ENCODE measurements around the gene THADA.

Gene THADA

GRCh38 chr2:43230351-43230885 is 365.4 kb downstream of the THADA start:
- in situ Hi-C loops (cut with MboI; ENCODE audit: low sequenced_read_pairs): loop anchor here (10.0 to 25.0 kb wide), 3 partner anchors 254 to 393 kb away; no protein-coding TSS in a partner anchor

GRCh38 chr2:43228756-43229659 is 366.8 kb downstream of the THADA start:
- in situ Hi-C loops (cut with MboI; ENCODE audit: low sequenced_read_pairs): loop anchor here (25.0 kb wide), 2 partner anchors 292 to 392 kb away; no protein-coding TSS in a partner anchor

GRCh38 chr2:43228321-43228751 is 367.5 kb downstream of the THADA start:
- in situ Hi-C loops (cut with MboI; ENCODE audit: low sequenced_read_pairs): loop anchor here (25.0 kb wide), 2 partner anchors 291 to 391 kb away; no protein-coding TSS in a partner anchor

GRCh38 chr2:43227830-43228281 is 368.0 kb downstream of the THADA start:
- in situ Hi-C loops (cut with MboI; ENCODE audit: low sequenced_read_pairs): loop anchor here (25.0 kb wide), 2 partner anchors 291 to 391 kb away; no protein-coding TSS in a partner anchor

GRCh38 chr2:43226955-43227829 is 368.6 kb downstream of the THADA start:
- in situ Hi-C loops (cut with MboI; ENCODE audit: low sequenced_read_pairs): loop anchor here (25.0 kb wide), 2 partner anchors 290 to 390 kb away; no protein-coding TSS in a partner anchor

GRCh38 chr2:43226558-43226954 is 369.3 kb downstream of the THADA start, which contains the start of gene ZFP36L2:
ZFP36L2 (minus strand) TSS chr2:43226606; CDS start chr2:43226315, 291 bp downstream.
- in situ Hi-C loops (cut with MboI; ENCODE audit: low sequenced_read_pairs): loop anchor here (25.0 kb wide), 2 partner anchors 289 to 389 kb away; no protein-coding TSS in a partner anchor

- in situ Hi-C loops (cut with MboI; ENCODE audit: low sequenced_read_pairs): loop anchor here (25.0 kb wide), 2 partner anchors 289 to 389 kb away; no protein-coding TSS in a partner anchor
Observed at GRCh38 chr2:43225788-43226557, 369.9 kb downstream of the THADA start.

- in situ Hi-C loops (cut with MboI; ENCODE audit: low sequenced_read_pairs): loop anchor here (25.0 kb wide), 2 partner anchors 288 to 388 kb away; no protein-coding TSS in a partner anchor
Observed at GRCh38 chr2:43225093-43225787, 370.6 kb downstream of the THADA start.

GRCh38 chr2:43224571-43225092 is 371.2 kb downstream of the THADA start:
- in situ Hi-C loops (cut with MboI; ENCODE audit: low sequenced_read_pairs): loop anchor here (25.0 kb wide), 2 partner anchors 287 to 387 kb away; no protein-coding TSS in a partner anchor

- in situ Hi-C loops (cut with MboI; ENCODE audit: low sequenced_read_pairs): no loop called here
Observed at GRCh38 chr2:43224131-43224570, 371.7 kb downstream of the THADA start.

GRCh38 chr2:43223521-43224001 is 372.3 kb downstream of the THADA start:
- in situ Hi-C loops (cut with MboI; ENCODE audit: low sequenced_read_pairs): no loop called here

- in situ Hi-C loops (cut with MboI; ENCODE audit: low sequenced_read_pairs): no loop called here
Observed at GRCh38 chr2:43222475-43223309, 373.1 kb downstream of the THADA start.

- in situ Hi-C loops (cut with MboI; ENCODE audit: low sequenced_read_pairs): no loop called here
Observed at GRCh38 chr2:43221763-43222474, 373.9 kb downstream of the THADA start.

GRCh38 chr2:43221124-43221762 is 374.6 kb downstream of the THADA start:
- in situ Hi-C loops (cut with MboI; ENCODE audit: low sequenced_read_pairs): no loop called here

- in situ Hi-C loops (cut with MboI; ENCODE audit: low sequenced_read_pairs): no loop called here
Observed at GRCh38 chr2:43220760-43221123, 375.1 kb downstream of the THADA start.

- in situ Hi-C loops (cut with MboI; ENCODE audit: low sequenced_read_pairs): no loop called here
Observed at GRCh38 chr2:43220229-43220751, 375.5 kb downstream of the THADA start.
